HEK293T (cell line): ENCODE results near the gene SAXO1.

Experiments
- FOXM1 ChIP-seq: fragments of 450-650 bp; IDR thresholded peaks from 2 replicates; pipeline ENCODE4 v1.6.1; 2017; ENCODE audit warnings: mild to moderate bottlenecking, borderline replicate concordance
- LEF1 ChIP-seq: fragments of 450-650 bp; IDR thresholded peaks from 2 replicates; pipeline ENCODE4 v1.6.1; 2017; ENCODE audit warnings: mild to moderate bottlenecking, borderline replicate concordance
- NFRKB ChIP-seq: fragments of 450-650 bp; IDR thresholded peaks from 2 replicates; pipeline ENCODE4 v1.6.1; 2016; ENCODE audit warnings: mild to moderate bottlenecking, moderate library complexity

DNA sequence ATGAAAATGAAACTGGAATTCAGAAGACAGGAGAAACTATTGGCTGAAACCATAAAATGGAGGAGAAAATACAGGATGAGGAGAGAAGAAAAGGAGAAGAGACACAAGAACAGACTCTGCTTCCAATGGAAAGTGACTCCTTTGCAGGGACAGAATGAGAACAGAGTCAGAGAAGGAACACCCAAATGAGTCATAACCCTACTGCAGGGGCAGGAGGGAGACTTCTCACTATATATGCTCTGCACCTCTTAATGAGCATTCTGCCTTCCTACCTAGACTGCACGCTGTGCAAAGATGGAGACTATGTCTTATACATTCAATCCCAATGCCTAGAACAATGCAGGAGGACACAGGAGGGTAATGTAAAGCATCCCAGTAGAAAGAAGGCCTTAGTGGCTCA is 2.1 kb downstream of the SAXO1 start:
- no peak for TF ChIP-seq NFRKB
- TF ChIP-seq FOXM1: no peak
- no peak for TF ChIP-seq LEF1
